ENCODE data around the gene JAKMIP1. TPM values are rescaled to one million over a fixed set of nuclear protein-coding genes. Genes with fewer than 3 reads are reported as not detected.

Gene JAKMIP1
- total and polyA plus RNA-seq, 2 of the 13 experiments (the other 11 are each of a cell fraction or from before 2014, with no cell fraction given), result not detected

DNA sequence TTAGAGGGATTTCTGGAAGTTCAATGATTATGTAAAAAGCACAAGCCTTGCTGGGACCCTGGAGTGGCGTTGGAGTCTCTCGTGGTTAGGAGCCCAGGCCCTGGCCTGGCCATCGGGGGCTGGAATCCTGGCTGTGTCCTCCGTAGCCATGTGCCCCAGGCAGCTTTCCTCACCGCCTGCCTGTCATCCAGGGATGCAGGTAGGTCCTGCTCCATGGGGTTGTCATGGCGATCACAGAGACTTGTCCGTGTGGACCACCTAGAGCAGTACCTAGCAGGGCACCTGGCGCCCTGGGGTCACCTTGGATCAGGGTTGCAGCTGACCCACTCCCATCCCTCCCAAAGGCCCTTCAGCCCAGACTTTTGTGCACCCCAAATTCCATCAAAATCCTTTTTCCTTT is 39.1 kb upstream of the JAKMIP1 start (continued):
- TF ChIP-seq ZNF430 (CRISPR knock-in tag; IDR thresholded peaks at IDR 0.05), result no peak
- no peak for TF ChIP-seq SSRP1 (CRISPR knock-in tag; IDR thresholded peaks at IDR 0.05)
- no peak for TF ChIP-seq ZNF24 (IDR thresholded peaks at IDR 0.05)

DNA sequence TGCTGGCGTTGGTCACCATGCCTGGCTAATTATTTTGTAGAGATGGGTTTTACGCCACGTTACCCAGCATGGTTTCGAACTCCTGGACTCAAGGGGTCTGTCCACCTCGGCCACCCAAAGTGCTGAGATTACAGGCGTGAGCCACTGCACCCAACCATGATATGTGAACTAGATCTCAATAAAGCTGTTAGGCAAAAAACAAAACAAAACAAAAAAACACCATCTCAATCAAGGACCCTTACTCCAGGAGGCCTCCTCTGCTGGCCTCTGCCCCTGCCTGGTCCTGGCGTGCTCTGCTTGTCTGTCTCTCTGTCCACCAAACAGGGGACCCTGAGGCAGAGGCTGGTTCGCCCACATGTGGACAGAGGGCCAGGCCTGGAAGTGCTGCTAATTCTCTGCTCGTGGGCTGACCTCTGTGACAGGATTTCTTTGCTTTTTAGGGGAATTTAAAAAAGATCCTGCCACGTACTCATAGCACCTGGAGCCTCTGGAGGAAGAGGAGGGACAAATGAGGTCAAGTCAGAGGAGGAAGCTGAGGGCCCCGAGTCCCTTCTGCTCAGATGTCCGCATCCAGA is 36.6 kb upstream of the JAKMIP1 start:
- in situ Hi-C loops (cut with HindIII; ENCODE audit: extremely low pct_ligation_motif_present, low pct_unique_long_range_greater_than_20kb) (loop anchor here (25.0 kb wide), 1 partner anchor 325 kb away; no protein-coding TSS in a partner anchor), intact Hi-C loops (cut with micrococcal nuclease; ENCODE audit: unreplicated experiment) (no loop called here)
- no peak overlapping the region for H3K9ac ChIP-seq (ENCODE audit: insufficient read depth, low read depth, low read length)
- H2AFZ ChIP-seq (ENCODE audit: low read length), result no peak overlapping the region
- no peaks in the 10 kb centered on the region for H4K20me1 ChIP-seq (ENCODE audit: insufficient read depth, low read length)
- H3K4me3 ChIP-seq (replicated peaks in 1 of 3; ENCODE audit: insufficient read depth in 1 of 3, low read depth in 2 of 3, low read length in 3 of 3), result no peak overlapping the region
- ChIA-PET POLR2A (no interaction called here), CTCF (ENCODE audit: low intra/inter-chr PET ratio, low total read pairs) (no interaction called here)
- ATAC-seq, result no peak
- no peak for DNase-seq (ENCODE audit: low spot score)
- H3K36me3 ChIP-seq (replicated peaks in 1 of 2; ENCODE audit: control insufficient read depth in 1 of 2, insufficient read depth in 2 of 2, low read length in 2 of 2), result no peaks in the 10 kb centered on the region
- no peaks in the 10 kb centered on the region for H3K9me3 ChIP-seq (ENCODE audit: low read length)
- 27% methylated on average over 12 of the region's 12 CpGs for WGBS (ENCODE audit: low lambda C conversion rate)
- H3K79me2 ChIP-seq (ENCODE audit: insufficient read depth, low read length), result no peaks in the 10 kb centered on the region
- H3K27ac ChIP-seq (ENCODE audit: extremely low read length, insufficient read depth, low read length), result no peak overlapping the region
- no peak for FAIRE-seq
- no peaks in the 10 kb centered on the region for H3K4me1 ChIP-seq (ENCODE audit: insufficient read depth, low read length)
- BruUV-seq (replicated peaks), result no TSS peak
- H3K4me2 ChIP-seq (ENCODE audit: low read depth, low read length), result no peak overlapping the region
- peaks cover 6 to 38% of the 10 kb centered on the region in 2 experiments; a peak in 3 of 5 replicates for H3K27me3 ChIP-seq (ENCODE audit: control insufficient read depth in 1 of 2, insufficient read depth in 2 of 2, low read length in 2 of 2)
- TF ChIP-seq CHD4 (IDR thresholded peaks at IDR 0.05; ENCODE audit: borderline replicate concordance, low read length) (no peak), ZNF775 (CRISPR knock-in tag; IDR thresholded peaks at IDR 0.05; ENCODE audit: borderline replicate concordance) (no peak), ZKSCAN5 (CRISPR knock-in tag; IDR thresholded peaks at IDR 0.05) (no peak), NR2F1 (CRISPR knock-in tag; IDR thresholded peaks at IDR 0.05) (no peak), ZNF850 (CRISPR knock-in tag; conservative IDR thresholded peaks at IDR 0.05) (no peak), SCMH1 (CRISPR knock-in tag; IDR thresholded peaks at IDR 0.05; ENCODE audit: borderline replicate concordance) (no peak), SP4 (CRISPR knock-in tag; IDR thresholded peaks at IDR 0.05) (no peak), ZNF589 (CRISPR knock-in tag; conservative IDR thresholded peaks at IDR 0.05) (no peak)
- TF ChIP-seq, protein P1, sequence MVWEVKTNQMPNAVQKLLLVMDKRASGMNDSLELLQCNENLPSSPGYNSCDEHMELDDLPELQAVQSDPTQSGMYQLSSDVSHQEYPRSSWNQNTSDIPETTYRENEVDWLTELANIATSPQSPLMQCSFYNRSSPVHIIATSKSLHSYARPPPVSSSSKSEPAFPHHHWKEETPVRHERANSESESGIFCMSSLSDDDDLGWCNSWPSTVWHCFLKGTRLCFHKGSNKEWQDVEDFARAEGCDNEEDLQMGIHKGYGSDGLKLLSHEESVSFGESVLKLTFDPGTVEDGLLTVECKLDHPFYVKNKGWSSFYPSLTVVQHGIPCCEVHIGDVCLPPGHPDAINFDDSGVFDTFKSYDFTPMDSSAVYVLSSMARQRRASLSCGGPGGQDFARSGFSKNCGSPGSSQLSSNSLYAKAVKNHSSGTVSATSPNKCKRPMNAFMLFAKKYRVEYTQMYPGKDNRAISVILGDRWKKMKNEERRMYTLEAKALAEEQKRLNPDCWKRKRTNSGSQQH (CRISPR knock-in tag; IDR thresholded peaks at IDR 0.05; ENCODE audit: low read depth), result no peak
- TF ChIP-seq, protein P2, sequence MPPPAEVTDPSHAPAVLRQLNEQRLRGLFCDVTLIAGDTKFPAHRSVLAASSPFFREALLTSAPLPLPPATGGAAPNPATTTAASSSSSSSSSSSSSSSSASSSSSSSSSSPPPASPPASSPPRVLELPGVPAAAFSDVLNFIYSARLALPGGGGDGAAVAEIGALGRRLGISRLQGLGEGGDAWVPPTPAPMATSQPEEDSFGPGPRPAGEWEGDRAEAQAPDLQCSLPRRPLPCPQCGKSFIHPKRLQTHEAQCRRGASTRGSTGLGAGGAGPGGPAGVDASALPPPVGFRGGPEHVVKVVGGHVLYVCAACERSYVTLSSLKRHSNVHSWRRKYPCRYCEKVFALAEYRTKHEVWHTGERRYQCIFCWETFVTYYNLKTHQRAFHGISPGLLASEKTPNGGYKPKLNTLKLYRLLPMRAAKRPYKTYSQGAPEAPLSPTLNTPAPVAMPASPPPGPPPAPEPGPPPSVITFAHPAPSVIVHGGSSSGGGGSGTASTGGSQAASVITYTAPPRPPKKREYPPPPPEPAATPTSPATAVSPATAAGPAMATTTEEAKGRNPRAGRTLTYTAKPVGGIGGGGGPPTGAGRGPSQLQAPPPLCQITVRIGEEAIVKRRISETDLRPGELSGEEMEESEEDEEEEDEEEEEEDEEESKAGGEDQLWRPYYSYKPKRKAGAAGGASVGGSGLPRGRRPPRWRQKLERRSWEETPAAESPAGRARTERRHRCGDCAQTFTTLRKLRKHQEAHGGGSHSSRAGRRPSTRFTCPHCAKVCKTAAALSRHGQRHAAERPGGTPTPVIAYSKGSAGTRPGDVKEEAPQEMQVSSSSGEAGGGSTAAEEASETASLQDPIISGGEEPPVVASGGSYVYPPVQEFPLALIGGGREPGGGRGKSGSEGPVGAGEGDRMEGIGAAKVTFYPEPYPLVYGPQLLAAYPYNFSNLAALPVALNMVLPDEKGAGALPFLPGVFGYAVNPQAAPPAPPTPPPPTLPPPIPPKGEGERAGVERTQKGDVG (CRISPR knock-in tag; IDR thresholded peaks at IDR 0.05; ENCODE audit: borderline replicate concordance), result no peak
- TF ChIP-seq, protein P3, sequence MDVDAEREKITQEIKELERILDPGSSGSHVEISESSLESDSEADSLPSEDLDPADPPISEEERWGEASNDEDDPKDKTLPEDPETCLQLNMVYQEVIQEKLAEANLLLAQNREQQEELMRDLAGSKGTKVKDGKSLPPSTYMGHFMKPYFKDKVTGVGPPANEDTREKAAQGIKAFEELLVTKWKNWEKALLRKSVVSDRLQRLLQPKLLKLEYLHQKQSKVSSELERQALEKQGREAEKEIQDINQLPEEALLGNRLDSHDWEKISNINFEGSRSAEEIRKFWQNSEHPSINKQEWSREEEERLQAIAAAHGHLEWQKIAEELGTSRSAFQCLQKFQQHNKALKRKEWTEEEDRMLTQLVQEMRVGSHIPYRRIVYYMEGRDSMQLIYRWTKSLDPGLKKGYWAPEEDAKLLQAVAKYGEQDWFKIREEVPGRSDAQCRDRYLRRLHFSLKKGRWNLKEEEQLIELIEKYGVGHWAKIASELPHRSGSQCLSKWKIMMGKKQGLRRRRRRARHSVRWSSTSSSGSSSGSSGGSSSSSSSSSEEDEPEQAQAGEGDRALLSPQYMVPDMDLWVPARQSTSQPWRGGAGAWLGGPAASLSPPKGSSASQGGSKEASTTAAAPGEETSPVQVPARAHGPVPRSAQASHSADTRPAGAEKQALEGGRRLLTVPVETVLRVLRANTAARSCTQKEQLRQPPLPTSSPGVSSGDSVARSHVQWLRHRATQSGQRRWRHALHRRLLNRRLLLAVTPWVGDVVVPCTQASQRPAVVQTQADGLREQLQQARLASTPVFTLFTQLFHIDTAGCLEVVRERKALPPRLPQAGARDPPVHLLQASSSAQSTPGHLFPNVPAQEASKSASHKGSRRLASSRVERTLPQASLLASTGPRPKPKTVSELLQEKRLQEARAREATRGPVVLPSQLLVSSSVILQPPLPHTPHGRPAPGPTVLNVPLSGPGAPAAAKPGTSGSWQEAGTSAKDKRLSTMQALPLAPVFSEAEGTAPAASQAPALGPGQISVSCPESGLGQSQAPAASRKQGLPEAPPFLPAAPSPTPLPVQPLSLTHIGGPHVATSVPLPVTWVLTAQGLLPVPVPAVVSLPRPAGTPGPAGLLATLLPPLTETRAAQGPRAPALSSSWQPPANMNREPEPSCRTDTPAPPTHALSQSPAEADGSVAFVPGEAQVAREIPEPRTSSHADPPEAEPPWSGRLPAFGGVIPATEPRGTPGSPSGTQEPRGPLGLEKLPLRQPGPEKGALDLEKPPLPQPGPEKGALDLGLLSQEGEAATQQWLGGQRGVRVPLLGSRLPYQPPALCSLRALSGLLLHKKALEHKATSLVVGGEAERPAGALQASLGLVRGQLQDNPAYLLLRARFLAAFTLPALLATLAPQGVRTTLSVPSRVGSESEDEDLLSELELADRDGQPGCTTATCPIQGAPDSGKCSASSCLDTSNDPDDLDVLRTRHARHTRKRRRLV (CRISPR knock-in tag; IDR thresholded peaks at IDR 0.05), result no peak
